Activated T-helper 2 cell treated with anti-CD3 and anti-CD28 coated beads, Interferon-gamma antibody, Interleukin-2, Interleukin-4, amounts not matched to agents 10 μg/mL and 5 μg/mL and 100 μg/mL, durations not matched to agents 14 hours and 24 hours and 36 hours (primary cell): Measurements from ENCODE around the gene LRRC2. TPM values are rescaled to one million over a fixed set of nuclear protein-coding genes. Genes with fewer than 3 reads are reported as not detected.
A peak's percentile ranks its signal among the peaks of the same experiment; 100 is the strongest.
"Not testable (repeated sequence)": the region's sequence is repeated elsewhere in the genome, so short reads cannot be mapped to it uniquely, and the experiment has no call there.

Experiments
- DNase-seq: peaks from one replicate; pipeline ENCODE4 v3.0.0; 2021; ENCODE audit warnings: low spot score
- H3K27ac Mint-ChIP-seq: one replicate; pipeline ENCODE4 v1.8.0; 2021; ENCODE audit warnings: mixed read lengths
- H3K27me3 Mint-ChIP-seq: one replicate; pipeline ENCODE4 v1.8.0; 2021; ENCODE audit warnings: low read depth, mixed read lengths
- H3K36me3 Mint-ChIP-seq: one replicate; pipeline ENCODE4 v1.8.0; 2021; ENCODE audit warnings: low read depth, mixed read lengths
- H3K4me1 Mint-ChIP-seq: one replicate; pipeline ENCODE4 v1.8.0; 2021; ENCODE audit warnings: low read depth, mixed read lengths
- H3K4me3 Mint-ChIP-seq: one replicate; pipeline ENCODE4 v1.8.0; 2021; ENCODE audit warnings: low read depth, mild to moderate bottlenecking, moderate library complexity, mixed read lengths
- H3K9me3 Mint-ChIP-seq: one replicate; pipeline ENCODE4 v1.8.0; 2021; ENCODE audit warnings: mixed read lengths
- intact Hi-C: fragments of 100-400 bp; cut with micrococcal nuclease; formaldehyde crosslinking; loops from one replicate; pipeline ENCODE4 v1.15.1; 2023
- total RNA-seq: library from RNA; stranded (reverse); gene quantifications from 2 replicates; pipeline ENCODE4 v1.2.3, GENCODE V29; 2022

Gene LRRC2
- total RNA-seq, 1 donor from 2014 or later, result not detected

DNA sequence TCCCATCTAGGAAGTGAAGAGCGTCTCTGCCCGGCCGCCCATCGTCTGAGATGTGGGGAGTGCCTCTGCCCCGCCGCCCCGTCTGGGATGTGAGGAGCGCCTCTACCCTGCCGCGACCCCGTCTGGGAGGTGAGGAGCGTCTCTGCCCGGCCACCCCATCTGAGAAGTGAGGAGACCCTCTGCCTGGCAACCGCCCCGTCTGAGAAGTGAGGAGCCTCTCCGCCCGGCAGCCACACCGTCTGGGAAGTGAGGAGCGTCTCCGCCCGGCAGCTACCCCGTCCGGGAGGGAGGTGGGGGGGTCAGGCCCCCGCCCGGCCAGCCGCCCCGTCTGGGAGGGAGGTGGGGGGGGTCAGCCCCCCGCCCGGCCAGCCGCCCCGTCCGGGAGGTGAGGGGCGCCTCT is 71.6 kb downstream of the LRRC2 start:
- not testable (repeated sequence) for H3K4me3 Mint-ChIP-seq, H3K36me3 Mint-ChIP-seq
- H3K27me3 Mint-ChIP-seq, result peaks cover 24% of the 10 kb centered on the region

GRCh38 chr3:46492890-46493547 is 73.1 kb downstream of the LRRC2 start:
- DNase-seq, result no peak
- no peaks in the 10 kb centered on the region for H3K36me3 Mint-ChIP-seq
- intact Hi-C loops, result no loop called here
- no peaks in the 10 kb centered on the region for H3K9me3 Mint-ChIP-seq
- H3K27me3 Mint-ChIP-seq, result peaks cover 26% of the 10 kb centered on the region
- H3K4me1 Mint-ChIP-seq, result peaks cover 15% of the 10 kb centered on the region
- no peak overlapping the region for H3K27ac Mint-ChIP-seq
- no peak overlapping the region for H3K4me3 Mint-ChIP-seq

More for the DNA sequence above, 71.6 kb downstream of the LRRC2 start:
- intact Hi-C loops, H3K4me1 Mint-ChIP-seq, DNase-seq, H3K27ac Mint-ChIP-seq, H3K9me3 Mint-ChIP-seq: not testable (repeated sequence)

DNA sequence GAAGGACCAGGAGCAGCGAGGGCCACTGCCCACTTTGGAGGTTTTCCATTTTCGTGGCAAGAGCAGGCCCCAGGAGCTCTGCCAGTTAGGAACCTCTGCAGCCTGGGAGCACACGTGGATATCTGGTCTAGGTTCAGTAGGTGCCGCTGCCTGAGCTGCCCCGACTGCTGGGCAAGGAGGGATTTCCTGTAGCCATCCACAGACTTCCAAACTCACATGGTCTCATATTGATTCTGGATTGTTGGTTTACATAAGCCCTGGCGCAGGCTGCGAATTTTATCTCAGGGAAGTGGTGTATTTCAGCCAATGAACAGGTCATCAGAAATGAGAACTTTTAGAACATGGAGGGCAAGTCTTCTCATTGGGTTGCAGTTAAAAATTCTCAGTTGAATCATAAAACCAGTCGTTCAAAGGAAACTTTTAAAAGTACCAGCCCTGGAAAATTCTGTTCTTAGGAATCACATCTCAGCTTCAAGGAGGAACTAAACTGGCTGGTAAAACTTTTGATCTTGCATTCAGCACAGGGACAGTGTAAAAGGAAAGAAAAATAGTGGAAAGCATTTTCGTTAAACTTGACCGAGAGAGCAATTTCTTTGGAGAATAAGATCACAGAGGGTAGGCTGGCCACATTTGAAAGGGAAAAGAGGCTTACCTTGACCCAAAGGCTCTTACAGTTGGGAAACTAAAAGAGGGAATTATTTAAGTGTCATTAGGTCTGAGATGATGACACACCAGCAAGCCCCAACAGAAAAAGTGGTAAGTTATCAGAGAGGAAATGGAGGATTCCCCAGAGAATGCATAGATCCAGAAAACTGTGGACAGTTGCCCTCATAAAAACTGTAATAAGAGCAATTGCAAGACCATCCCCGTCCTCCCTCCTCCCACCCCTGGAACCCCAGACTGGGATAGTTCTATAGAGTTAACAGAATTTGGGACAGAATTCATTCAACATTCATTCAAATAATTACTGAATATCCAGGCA is 74.7 kb downstream of the LRRC2 start:
- Mint-ChIP-seq H3K9me3 (no peaks in the 10 kb centered on the region), H3K4me3 (no peak overlapping the region), H3K36me3 (no peaks in the 10 kb centered on the region), H3K4me1 (peaks cover 15% of the 10 kb centered on the region), H3K27me3 (peaks cover 38% of the 10 kb centered on the region), H3K27ac (no peak overlapping the region)
- no peak for DNase-seq
- intact Hi-C loops, result no loop called here

- peaks cover 15% of the 10 kb centered on the region for H3K4me1 Mint-ChIP-seq
- peaks cover 40% of the 10 kb centered on the region for H3K27me3 Mint-ChIP-seq
- no peak for DNase-seq
- no peak overlapping the region for H3K4me3 Mint-ChIP-seq
- H3K27ac Mint-ChIP-seq, result no peak overlapping the region
- intact Hi-C loops, result no loop called here
- H3K9me3 Mint-ChIP-seq, result no peaks in the 10 kb centered on the region
- H3K36me3 Mint-ChIP-seq, result no peaks in the 10 kb centered on the region
Measured at GRCh38 chr3:46490338-46491084, 75.6 kb downstream of the LRRC2 start.

DNA sequence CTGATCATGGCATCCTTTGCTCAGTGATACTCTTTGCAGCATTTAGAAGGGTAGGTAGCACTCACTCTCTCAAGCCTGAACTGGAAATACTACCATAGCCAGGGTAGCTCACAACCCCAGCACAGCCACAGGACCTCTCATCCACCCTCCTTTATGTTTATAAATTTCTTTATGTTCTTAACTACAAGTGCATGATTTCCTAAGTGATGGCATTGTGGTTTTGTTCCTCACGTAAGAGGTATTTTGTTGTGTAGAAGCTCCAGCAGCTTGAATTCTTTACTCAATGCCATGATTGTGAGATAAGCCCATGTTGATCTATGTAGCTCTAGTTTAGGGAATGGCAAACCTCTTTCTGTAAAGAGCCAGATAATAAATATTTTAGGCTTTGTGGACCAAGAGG is 76.2 kb downstream of the LRRC2 start:
- H3K36me3 Mint-ChIP-seq, result no peaks in the 10 kb centered on the region

GRCh38 chr3:46489381-46489780 is 76.7 kb downstream of the LRRC2 start:
- Mint-ChIP-seq H3K4me1 (peaks cover 15% of the 10 kb centered on the region), H3K9me3 (no peaks in the 10 kb centered on the region), H3K27me3 (peaks cover 40% of the 10 kb centered on the region), H3K4me3 (no peak overlapping the region), H3K27ac (no peak overlapping the region), H3K36me3 (no peaks in the 10 kb centered on the region)
- intact Hi-C loops, result loop anchor here (5.0 kb wide), 1 partner anchor 48 kb away; no protein-coding TSS in a partner anchor
- no peak for DNase-seq

More for the DNA sequence above, 76.2 kb downstream of the LRRC2 start:
- Mint-ChIP-seq H3K27me3 (peaks cover 40% of the 10 kb centered on the region), H3K4me1 (peaks cover 15% of the 10 kb centered on the region), H3K9me3 (no peaks in the 10 kb centered on the region), H3K4me3 (no peak overlapping the region), H3K27ac (no peak overlapping the region)
- no peak for DNase-seq
- intact Hi-C loops, result loop anchor here (5.0 kb wide), 1 partner anchor 47 kb away; no protein-coding TSS in a partner anchor

DNA sequence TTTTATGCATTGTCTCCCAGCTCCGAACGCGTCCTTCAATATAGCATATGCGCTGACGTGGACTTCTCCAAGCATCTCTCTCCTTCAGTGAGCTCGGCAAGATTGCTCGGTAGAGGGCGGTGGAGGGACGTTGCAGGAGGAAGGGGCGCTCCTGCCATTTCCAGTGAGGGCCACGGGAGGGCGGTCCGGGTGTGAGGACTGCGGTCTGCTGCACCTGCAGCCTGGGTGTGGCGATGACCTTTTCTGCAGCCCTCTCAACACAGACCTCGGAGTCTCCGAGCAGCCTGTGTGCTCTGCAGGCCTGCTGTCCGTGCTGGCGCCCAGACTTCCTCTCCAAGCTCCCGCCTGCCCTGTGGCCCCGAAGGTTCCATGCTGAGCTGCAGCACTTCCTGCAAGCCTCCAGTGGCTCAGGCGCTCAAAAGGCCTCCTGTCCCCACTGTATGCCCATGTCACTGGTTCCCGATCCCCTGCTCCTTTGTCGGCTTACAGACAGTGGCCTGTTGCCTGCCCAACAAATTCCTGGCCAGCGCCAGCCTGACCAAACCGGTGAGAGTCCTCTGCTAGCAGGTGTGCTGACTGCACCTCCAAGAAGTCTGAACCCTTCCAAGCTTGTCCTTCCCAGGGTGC is 77.3 kb downstream of the LRRC2 start:
- peaks cover 15% of the 10 kb centered on the region for H3K4me1 Mint-ChIP-seq
- intact Hi-C loops, result loop anchor here (1.0 to 5.0 kb wide), 3 partner anchors 48 to 141 kb away; no protein-coding TSS in a partner anchor
- H3K36me3 Mint-ChIP-seq, result no peaks in the 10 kb centered on the region
- peak; percentile 88 for DNase-seq
- H3K27ac Mint-ChIP-seq, result no peak overlapping the region
- H3K9me3 Mint-ChIP-seq, result no peaks in the 10 kb centered on the region
- H3K27me3 Mint-ChIP-seq, result peaks cover 40% of the 10 kb centered on the region
- no peak overlapping the region for H3K4me3 Mint-ChIP-seq

DNA sequence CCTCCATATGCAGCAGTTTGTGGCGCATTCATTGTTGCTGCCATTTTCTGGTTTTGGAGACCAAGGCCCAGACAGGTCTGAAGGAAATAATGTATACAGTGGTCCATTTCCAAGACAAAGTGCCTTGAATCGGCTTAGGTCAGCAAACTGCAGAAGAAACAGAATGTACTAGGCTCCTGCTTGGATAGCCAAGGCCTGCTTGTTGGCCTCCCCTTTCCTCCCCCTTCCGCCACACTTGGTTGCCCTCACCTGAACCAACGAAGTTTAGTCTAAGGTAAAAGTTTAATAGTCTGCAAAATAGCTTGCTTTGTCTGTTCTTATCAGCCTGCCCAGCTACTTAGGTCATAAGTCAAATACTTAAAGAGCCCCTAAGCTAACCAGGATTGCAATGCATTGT is 80.3 kb downstream of the LRRC2 start:
- no peak overlapping the region for H3K4me3 Mint-ChIP-seq

GRCh38 chr3:46484911-46485778 is 81.0 kb downstream of the LRRC2 start:
- Mint-ChIP-seq H3K27ac (no peak overlapping the region), H3K27me3 (peaks cover 41% of the 10 kb centered on the region), H3K4me3 (no peak overlapping the region), H3K9me3 (no peaks in the 10 kb centered on the region), H3K36me3 (no peaks in the 10 kb centered on the region), H3K4me1 (peaks cover 14% of the 10 kb centered on the region)
- DNase-seq, result no peak
- intact Hi-C loops, result loop anchor here (5.0 kb wide), 1 partner anchor 52 kb away; no protein-coding TSS in a partner anchor

More for the DNA sequence above, 80.3 kb downstream of the LRRC2 start:
- no peaks in the 10 kb centered on the region for H3K36me3 Mint-ChIP-seq
- H3K9me3 Mint-ChIP-seq, result no peaks in the 10 kb centered on the region
- H3K27me3 Mint-ChIP-seq, result peaks cover 38% of the 10 kb centered on the region
- no peak overlapping the region for H3K27ac Mint-ChIP-seq
- intact Hi-C loops, result loop anchor here (5.0 kb wide), 1 partner anchor 52 kb away; no protein-coding TSS in a partner anchor
- H3K4me1 Mint-ChIP-seq, result peaks cover 15% of the 10 kb centered on the region
- no peak for DNase-seq

DNA sequence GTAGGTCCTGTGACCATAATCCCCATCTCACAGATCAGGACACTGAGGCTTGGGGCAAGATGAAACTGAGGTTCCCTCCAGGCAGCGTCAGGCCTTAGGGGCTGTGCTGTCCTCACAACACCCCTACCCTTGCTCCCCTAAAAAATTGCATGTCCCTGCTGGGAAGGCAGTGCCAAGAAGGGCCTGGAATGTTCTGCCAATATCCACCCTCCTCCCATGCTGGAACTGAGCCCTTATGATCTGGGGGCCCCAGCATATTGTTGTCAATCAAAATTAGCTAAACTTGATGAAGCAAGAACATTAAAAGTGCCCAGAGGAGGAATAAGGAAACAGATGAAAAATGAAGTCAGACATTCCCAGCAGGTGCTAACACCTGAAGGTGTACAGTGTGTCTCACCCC is 81.7 kb downstream of the LRRC2 start:
- Mint-ChIP-seq H3K9me3 (no peaks in the 10 kb centered on the region), H3K27me3 (peaks cover 40% of the 10 kb centered on the region), H3K4me1 (peaks cover 8% of the 10 kb centered on the region), H3K27ac (no peak overlapping the region), H3K36me3 (no peaks in the 10 kb centered on the region), H3K4me3 (no peak overlapping the region)
- intact Hi-C loops, result no loop called here
- DNase-seq, result no peak

- Mint-ChIP-seq H3K27me3 (peaks cover 41% of the 10 kb centered on the region), H3K4me1 (peaks cover 2% of the 10 kb centered on the region), H3K4me3 (no peak overlapping the region), H3K36me3 (no peaks in the 10 kb centered on the region), H3K27ac (no peak overlapping the region), H3K9me3 (no peaks in the 10 kb centered on the region)
- DNase-seq, result no peak
- intact Hi-C loops, result no loop called here
Measured at GRCh38 chr3:46483825-46484224, 82.3 kb downstream of the LRRC2 start.
